Adrenal gland (tissue), 5 donors: Measurements from ENCODE around the gene ZNF804A.

Source experiments
- POLR2A ChIP-seq, 2 donors: fragments of 450-650 bp; IDR thresholded peaks; one replicate each; pipeline ENCODE4 v1.6.1; 2017; ENCODE audit warnings: antibody characterized with exemption in 2 of 2, mild to moderate bottlenecking in 2 of 2, moderate library complexity in 1 of 2
- TF ChIP-seq, protein P1 (sequence below), 6 experiments: fragments of 450-650 bp in 4 of 6; fragments of 200-600 bp in 2 of 6; sonication (generic) in 1 of 6; IDR thresholded peaks; 1 replicate in 5 of 6; 2 replicates in 1 of 6; pipeline versions ENCODE4 v1.5.1 to v1.8.0; 2016 to 2021; ENCODE audit warnings: antibody characterized with exemption in 6 of 6, mild to moderate bottlenecking in 2 of 6, moderate library complexity in 1 of 6
- donor health status: DM: no; HTN: no; CAD: no.

DNA sequence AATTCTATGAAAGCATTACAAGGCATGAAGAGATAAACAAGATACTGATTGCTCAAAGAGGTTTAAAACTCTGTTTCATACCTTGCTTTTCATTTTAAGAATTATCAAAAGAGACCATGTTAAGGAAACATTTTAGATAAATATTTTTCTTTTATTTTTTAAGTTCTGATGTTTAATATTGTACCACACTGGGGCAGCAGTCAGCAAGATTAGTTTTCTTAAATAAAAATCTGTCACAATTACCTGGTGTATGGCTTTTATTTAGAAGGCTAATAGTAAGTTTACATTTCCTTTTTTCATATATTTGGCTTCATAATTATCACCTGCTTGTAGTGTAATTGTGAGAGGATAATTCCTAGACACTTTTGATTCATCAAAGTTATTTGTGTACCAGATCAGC, 46.4 kb downstream of the ZNF804A start:
- TF ChIP-seq POLR2A (IDR thresholded peaks at IDR 0.05): no peak
- TF ChIP-seq, protein P1, sequence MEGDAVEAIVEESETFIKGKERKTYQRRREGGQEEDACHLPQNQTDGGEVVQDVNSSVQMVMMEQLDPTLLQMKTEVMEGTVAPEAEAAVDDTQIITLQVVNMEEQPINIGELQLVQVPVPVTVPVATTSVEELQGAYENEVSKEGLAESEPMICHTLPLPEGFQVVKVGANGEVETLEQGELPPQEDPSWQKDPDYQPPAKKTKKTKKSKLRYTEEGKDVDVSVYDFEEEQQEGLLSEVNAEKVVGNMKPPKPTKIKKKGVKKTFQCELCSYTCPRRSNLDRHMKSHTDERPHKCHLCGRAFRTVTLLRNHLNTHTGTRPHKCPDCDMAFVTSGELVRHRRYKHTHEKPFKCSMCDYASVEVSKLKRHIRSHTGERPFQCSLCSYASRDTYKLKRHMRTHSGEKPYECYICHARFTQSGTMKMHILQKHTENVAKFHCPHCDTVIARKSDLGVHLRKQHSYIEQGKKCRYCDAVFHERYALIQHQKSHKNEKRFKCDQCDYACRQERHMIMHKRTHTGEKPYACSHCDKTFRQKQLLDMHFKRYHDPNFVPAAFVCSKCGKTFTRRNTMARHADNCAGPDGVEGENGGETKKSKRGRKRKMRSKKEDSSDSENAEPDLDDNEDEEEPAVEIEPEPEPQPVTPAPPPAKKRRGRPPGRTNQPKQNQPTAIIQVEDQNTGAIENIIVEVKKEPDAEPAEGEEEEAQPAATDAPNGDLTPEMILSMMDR (IDR thresholded peaks at IDR 0.05): no peak
